ENCODE results near the gene ZBTB7B.
A peak's percentile ranks its signal among the peaks of the same experiment; 100 is the strongest.

The ZBTB7B gene

DNA sequence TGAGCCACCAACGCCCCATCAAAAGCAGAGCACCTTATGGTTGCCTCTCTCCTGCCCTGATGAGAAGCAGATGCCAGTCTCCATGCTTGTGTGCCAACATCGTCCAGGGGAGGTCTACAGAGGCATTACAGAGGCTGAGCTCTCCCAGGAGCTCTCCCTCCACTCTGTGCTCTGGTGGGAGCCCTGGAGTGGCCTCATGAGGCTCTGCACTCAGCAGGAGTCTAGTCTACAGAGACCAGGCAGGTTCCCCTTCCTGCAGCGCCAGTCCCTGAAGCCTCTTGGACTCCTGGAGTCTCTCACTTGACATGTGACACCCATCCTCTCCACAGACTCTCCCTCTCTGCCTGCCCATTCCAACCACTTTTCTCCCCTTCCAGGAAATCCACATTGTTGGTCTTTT lies 34.4 kb downstream of the ZBTB7B start:
- DNase-seq (ENCODE audit: low read depth in 2 of 2, low spot score in 1 of 2), result no peak

DNA sequence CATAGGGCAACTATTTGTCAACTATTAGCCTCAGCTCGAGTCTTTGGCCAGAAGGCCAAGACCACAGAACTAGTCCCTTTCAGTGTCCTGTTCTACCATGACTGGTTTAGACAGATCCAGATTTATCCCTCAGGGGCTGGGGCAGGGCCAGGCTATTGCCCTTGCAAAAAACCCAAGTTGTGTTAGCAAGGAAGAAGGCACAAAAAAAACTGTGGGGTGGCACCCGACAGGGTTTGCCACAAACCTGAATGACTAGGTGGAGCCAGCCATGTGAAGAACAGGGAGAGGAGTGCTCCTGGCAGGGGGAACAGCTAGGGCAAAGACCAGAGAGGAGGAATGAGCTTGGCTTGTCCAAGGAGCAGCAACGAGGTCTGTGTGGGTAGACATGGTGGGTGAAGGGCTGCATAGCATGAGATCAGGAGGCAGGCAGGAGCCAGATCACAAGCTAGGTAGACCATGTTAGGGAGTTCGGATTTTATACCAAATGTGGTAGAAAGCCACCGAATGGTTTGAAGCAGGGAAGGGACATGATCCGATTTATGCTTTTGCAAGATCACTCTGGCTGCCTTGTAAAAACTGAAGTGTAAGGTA lies 35.3 kb downstream of the ZBTB7B start:
- no peak for DNase-seq (ENCODE audit: low read depth in 2 of 2, low spot score in 1 of 2)

DNA sequence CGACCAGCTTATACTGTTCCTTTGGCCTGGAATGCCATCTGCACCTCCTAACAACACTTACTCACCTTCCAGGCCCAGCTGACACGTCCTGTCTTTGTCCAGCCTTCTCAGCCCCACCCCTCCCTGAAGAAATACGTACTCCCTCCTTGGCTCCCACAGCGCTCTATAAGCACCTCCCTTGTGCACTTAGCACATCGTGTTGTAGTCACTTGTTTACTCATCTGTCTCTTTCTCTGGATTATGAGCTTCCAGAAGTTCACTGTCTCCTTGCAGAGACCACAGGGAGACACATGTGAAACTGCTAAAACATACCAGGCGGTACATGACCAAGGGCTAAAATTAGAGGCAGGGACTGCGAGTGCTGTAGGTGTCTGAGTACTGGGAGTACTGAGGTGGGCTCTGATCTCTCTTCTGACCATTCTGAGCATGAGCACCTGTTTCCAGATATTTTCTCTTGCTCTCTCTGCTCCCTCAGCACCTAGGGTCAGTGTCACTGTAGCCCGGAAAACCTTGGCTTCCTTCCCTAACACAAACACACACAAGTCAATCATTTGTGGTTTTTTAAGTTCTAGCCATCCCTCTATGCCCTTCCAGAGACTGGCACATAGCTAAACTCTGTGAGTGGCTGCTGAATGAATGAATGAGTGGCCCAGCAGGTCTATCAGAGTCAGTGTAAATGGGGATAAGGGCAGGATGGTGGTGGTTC lies 36.2 kb downstream of the ZBTB7B start:
- no peak for DNase-seq (ENCODE audit: low read depth in 2 of 2, low spot score in 1 of 2)

DNA sequence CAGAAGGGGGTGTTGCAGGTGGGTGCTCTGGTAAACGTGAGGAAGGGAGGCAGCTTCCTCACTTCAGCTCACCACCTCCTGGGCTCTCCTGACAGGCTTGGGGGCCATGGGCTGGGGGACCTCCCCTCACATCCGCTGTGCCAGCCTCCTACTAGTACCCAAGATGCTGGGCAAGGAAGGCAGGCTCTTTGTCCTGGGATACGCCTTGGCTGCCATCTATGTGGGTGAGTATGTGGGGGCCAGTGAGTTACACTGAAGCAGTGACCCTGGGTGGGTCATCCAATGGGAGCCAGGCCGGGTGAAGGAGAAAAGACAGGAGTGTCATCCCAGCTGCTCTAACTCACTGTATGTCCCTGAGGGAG lies 36.7 kb downstream of the ZBTB7B start:
- DNase-seq (ENCODE audit: low read depth in 2 of 2, low spot score in 1 of 2), result no peak

DNA sequence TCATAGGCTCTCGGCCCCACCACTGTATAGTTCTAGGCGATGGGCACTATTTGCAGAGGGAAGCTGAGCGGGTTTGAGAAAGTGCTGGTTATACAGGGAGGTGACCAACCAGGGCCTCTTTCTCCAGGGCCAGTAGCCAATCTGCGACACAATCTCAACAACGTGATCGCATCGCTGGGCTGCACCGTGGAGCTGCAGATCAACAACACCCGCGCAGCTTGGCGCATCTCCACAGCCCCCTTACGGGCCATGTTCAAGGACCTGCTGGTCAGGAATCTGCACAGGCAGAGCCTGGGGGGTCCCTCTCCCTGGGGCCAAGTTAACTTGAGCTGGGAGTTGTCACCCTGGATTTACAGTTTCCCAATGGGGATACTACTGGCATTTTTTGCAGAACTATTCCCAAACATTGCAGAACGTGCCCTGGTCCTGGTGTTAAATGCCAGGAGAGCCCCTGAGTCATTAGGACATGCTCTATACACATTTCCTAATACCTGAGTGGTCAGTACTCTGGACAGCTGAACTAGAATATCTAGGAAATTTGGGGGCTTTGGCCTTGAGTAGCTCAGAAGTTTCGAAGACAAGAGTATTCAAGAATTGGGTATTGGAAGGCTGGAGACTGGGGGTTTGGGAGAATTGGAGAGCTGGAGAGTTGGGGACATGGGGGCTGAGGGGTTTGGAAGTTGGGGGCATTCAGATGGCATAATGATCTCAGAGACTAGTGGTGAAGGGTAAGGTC lies 37.9 kb downstream of the ZBTB7B start:
- DNase-seq (ENCODE audit: low read depth in 2 of 2, low spot score in 1 of 2), result no peak

DNA sequence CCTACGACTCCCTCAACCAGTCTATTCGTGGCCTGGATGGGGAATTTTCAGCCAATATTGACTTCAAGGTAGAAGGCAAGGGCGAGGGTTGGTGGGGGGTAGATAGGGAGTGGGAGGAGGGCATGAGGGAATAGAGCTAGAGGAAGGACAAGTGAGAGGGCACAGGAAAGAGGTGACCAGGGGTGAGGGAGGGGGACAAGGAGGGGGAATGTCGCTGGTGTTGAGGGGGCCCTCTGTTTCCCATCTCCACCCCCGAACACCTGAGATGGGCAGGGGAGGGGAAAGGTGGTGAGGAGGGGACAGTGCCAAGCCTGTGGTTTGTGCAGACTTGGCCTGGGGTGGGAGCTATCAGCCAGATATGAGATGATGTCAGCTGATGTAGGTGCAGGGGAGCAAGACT lies 40.2 kb downstream of the ZBTB7B start:
- DNase-seq (ENCODE audit: low read depth in 2 of 2, low spot score in 1 of 2), result no peak

DNA sequence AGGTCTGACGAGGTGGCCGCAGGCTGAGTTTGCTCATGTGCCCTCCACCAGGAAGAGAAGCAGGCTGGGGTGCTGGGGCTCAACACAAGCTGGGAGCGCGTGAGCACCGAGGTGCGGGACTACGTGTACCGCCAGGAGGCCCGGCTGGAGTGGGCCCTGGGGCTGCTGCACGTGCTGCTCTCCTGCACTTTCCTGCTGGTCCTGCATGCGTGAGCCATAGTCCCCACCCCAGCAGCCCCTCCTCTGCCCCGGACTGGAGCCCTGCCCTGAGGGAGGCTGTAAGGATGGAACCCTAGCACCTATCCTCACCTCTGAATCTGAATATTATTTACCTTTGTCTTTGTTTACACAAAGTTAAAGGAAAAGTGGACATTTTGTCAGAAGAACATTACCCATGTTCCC lies 40.7 kb downstream of the ZBTB7B start:
- no peak for DNase-seq (ENCODE audit: low read depth in 2 of 2, low spot score in 1 of 2)

DNA sequence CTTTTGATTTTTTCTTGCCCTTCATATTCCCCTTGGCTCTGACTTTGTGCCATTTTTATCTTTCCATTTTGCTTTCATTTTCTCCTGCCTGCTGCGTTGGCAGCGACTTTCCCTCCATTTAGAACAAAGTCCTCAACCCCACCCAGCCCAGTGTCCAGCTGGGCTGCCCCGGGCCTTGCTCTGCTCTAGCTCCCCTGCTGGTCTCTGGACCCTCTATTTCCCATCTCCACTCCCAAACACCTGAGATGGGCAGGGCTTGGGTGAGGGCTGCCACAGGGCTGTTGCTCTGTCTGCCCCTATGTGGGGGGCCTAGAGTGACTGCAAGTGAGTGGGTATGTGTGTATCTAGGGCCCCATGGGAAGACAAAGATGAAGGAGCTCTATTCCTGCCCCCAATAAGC lies 41.2 kb downstream of the ZBTB7B start:
- DNase-seq (ENCODE audit: low read depth in 2 of 2, low spot score in 1 of 2), result no peak

DNA sequence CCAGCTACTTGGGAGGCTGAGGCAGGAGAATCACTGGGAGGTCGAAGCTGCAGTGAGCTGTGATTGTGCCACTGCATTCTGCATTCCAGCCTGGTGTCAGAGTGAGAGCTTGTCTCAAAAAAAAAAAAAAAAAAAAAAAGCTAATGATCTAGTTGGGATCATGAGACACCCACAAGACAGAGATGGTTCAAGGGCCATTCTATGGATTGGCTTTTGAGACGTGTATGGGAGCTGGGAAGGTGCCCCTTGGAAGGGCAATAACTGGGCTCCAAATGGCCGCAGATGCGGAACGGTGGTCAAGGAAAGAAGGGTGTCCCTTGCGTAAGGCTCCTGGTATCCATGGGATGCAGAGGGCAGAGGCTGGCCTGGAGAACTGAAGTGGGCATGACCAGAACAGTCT lies 41.8 kb downstream of the ZBTB7B start:
- DNase-seq (ENCODE audit: low read depth in 2 of 2, low spot score in 1 of 2), result no peak

DNA sequence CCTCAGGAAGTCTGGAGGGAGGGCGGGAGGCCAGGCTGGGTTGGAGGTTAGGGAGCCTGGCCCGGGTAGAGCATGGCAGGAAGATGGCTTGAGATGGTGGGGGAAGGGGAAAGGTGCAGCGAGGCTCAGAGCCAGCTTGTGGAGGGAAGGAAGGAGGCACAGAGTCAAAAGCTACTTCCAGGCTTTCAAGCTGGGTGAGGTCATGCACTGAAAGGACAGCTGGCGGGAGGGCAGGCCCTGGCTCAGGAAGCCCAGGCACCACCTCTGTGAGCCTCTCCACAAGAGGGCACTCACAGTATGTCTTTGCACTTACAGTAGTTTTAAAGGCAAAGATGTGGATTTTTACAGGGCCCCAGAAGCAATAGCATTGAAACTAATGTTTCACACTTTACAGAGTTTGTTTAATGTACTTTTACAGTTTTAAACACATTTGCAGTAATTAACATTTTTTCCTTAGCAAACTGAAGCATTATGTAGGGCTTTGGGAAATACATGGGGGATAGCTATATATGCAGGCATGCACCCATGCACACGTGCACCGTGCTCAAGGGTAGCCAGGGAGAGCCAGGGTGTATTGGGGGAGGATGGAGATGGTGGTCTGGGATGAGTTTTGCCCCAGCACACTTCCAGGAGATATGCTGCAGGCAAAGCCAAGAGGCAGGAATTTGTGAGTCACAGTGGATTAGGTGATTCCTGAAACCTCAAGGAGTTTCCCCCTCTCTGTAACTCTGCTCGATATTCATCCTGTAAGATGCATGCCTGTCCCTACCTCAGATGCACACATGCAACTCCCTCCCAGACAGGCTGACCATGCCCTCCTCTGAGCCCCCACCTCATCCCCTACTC lies 42.4 kb downstream of the ZBTB7B start:
- no peak for DNase-seq (ENCODE audit: low read depth in 2 of 2, low spot score in 1 of 2)

DNA sequence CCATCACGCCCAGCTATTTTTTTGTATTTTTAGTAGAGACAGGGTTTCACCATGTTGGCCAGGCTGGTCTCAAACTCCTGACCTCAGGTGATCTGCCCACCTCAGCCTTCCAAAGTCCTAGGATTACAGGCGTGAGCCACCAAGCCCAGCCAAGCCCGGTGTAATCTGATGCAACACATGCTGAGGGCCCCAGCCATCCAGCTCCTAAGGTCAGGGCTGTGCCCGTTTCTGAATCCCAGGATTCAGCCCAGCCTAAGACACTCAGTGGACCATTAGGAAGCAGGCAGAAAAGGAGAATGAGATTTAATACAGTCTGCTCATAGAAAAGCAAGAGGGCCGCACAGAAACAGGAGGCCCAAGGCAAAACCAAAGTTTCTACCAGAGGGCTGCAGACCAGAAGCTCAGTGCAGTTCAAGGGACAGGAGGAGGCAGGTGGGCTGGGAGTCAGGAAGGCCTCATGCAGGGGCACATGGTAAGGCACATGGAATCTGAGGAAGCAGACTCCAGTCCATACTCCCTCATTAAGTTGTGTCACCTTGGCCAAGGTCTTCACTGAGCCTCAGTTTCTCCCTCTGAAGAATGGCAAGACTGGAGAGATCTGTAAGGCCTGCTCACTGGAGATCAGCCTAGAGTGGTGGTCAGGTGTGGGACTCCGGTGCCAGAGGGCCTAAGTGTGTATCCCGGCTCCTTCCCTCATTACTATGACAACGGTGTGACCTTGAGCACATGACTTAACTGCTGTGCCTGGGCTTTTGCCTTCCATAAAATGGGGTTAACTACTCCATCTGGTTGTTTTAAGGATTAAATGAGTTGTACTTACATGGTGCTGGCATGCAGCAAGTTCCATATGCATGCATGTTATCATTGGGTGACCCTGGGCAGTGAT lies 46.1 kb downstream of the ZBTB7B start:
- no peak for DNase-seq (ENCODE audit: low read depth in 2 of 2, low spot score in 1 of 2)

DNA sequence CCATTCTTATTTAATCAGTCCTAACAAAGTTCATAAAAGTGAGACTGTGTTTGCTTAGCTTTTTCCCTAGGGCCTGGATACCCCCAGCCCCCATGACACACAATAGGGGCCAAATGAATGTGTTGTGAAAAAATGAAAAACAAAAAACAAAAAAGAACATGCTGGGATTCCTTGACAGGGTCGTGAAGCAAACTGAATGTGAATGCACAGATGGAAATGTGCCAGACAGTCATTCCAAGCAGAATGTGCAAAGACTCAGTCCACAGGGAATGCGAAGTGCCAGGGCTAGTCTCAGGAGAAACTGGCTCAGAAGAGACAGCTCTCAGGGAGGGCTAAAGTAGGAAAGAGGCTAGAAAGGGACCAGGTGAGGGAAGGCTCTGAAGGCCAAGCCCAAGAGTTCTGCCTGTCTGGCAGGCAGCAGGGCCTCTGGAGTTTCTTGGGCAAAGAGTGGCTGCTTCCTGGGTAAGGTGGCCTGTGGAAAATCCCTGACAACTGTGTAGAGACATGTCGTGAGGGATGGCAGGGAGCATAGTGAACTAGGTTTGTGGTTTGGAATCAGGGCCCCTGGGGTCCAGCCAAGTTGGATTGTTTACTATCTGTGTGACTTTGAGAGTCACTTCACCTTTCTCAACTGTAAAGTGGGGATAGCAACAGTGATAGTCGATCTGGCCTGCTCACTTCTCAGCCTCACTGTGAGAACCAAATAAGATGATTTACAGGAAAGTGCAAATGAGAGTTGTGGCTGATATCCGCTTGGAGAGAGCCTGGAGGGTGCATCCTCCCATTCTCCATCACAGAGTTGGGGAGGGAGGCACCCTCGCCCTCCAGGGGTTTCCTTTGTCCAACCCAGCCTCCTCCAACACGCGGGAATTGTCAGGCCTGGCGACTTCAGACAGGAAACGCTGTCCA lies 47.3 kb downstream of the ZBTB7B start:
- DNase-seq (ENCODE audit: low read depth in 2 of 2, low spot score in 1 of 2), result no peak

DNA sequence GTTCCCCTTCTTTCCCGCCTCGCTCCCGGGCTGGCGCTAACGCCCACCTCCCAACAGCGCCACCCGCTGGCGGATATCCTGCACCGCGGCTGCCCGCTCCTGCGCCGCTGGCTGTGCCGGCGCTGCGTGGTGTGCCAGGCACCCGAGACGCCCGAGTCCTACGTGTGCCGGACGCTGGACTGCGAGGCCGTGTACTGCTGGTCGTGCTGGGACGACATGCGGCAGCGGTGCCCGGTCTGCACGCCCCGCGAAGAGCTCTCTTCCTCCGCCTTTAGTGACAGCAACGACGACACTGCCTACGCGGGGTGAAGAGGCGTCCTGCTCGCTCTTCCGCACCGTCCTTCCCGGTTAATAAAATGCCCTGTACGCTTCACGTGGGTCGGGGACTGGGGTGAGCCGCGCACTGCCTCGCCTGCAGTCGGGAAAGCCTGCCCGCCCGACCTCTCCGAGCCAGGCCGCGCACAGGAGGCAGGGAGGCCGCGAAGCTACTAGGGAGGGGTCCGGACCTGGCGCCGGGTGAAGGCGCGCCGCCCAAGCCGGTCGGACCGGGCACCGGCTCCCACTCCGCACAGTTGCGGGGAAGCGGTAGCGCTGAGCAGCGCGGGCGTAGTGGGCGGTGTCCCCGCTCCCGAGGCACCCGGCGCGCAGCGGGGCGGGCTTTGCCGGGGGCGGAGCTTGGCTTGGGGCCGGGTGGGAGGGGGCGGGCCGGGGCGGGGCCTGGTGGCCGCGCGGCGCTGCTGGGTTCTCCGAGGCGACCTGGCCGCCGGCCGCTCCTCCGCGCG lies 48.1 kb downstream of the ZBTB7B start, which contains the start of gene ADAM15:
TSS of gene ADAM15 (plus strand) at position 757 of the 782 bp plus-strand sequence. CDS start 71 bp downstream, outside the sequence.
- DNase-seq (ENCODE audit: low read depth in 2 of 2, low spot score in 1 of 2), result peak in 1 of 2 donors; percentile 62

DNA sequence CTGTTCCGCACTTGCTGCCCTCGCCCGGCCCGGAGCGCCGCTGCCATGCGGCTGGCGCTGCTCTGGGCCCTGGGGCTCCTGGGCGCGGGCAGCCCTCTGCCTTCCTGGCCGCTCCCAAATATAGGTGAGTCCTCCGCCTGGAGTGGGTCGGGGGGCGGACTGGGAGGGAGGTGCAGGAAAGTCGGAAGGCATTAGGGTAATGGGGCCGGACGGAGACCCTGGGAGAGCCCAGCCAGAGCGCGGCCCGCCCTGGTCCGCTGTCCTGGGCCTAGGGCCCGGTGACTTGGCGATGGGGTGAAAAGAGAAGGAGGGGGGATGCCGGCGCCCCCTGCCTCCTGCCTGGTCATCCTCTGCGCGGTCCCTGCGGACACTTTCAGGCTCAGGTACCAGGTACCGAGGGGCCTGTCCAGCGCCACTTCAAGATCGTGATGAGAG lies 48.8 kb downstream of the ZBTB7B start:
- no peak for DNase-seq (ENCODE audit: low read depth in 2 of 2, low spot score in 1 of 2)

DNA sequence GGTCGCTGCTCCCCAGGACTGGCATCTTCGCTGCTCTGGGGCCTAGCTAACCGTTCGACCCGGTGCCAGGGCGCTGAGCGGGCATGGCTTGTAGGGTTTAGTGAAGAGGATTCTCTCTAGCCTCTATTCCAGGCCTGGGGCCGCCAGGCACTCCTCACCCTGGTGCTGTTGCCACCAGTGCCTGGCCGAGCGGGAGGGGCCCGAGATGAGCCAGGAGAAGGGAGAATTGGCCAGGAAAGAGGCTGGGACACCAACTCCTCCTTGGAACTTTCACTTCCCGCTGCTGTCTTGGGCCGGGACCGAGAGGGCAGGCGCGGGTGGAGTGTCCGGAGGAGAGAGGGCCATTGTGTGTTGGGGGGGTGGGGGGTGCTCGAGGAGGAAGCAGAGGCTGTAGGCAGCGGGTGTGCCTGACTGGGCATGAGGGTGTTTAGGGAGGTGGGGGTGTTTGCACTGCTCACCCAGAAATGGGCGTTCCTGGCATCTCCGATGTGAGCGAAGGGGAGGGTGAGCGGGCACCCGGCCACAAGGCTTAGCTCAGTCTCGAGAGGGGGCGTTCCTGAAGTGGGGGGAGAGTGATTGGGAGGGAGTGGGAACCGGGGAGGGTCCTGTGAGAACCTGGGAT lies 49.3 kb downstream of the ZBTB7B start:
- no peak for DNase-seq (ENCODE audit: low read depth in 2 of 2, low spot score in 1 of 2)

DNA sequence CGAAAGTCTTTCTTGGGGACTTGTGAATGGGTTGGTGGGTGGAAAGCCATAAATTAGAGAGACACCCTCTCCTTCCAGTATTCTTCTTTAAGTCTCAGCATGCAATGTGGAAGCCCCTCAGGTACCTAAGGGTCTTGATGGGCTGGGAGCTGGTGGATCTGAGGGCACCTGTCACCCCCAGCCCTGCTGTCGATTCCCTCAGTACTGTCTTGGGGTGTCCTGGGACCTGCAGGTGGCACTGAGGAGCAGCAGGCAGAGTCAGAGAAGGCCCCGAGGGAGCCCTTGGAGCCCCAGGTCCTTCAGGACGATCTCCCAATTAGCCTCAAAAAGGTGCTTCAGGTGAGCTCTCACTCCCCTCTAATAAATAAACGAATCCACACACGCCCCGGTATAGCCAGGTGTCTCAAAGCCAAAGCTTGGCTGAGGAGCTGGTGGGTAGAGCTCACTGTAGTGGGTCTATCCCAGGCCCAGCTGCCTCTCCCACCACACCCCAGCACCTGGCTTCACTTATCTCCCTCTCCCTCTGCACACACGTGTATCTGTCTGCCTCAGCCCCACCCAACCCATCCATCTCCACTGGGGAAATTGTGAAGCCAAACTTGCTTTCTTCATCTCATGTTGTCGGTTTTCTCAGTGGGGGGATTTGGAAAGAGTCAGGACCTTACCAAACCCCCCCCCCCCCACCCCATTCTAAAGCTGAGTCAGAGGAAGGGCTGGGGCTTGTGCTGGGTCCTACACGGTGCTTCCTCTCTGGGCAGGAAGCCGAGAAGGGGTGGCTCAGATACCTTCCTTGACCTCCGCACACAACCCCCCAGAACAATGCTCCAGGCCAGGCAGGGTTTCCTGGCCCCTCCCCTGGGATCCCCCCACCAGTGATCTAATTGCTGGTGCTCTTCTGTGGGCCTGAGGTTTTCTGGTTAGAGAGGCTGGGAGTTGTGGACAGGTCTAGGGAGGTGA lies 50.1 kb downstream of the ZBTB7B start:
- no peak for DNase-seq (ENCODE audit: low read depth in 2 of 2, low spot score in 1 of 2)

DNA sequence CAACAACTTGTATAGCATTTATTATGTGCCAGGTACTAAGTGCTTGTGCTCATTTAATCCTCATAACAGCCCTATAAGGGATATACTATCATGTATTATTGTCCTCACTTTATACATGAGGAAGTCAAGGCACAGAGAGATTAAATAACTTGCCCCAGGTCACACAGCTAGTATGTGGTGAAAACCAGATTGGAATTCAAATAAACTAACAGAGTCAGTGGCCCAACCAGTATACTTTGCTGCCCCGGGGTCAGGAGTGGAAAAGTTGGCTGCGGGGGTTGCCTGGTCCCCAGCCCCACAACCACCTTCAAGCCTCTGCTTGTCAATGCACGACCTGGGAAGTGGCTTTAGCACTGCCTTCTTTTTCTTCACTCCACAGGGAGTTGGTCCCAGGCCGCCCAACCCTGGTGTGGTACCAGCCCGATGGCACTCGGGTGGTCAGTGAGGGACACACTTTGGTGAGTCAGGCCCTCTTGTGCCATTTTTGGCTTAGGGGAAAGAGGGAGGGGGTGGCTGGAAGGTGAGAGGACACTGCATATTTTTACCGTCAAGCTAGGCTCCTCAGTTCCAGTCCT lies 51.0 kb downstream of the ZBTB7B start:
- DNase-seq (ENCODE audit: low read depth in 2 of 2, low spot score in 1 of 2), result no peak
